IMR-90 (cell line): ENCODE measurements around the gene PIK3IP1. TPM values are rescaled to one million over a fixed set of nuclear protein-coding genes. Genes with fewer than 3 reads are reported as not detected.
A peak's percentile ranks its signal among the peaks of the same experiment; 100 is the strongest.

Experiments
- ATAC-seq: fragments of 200-7000 bp; cut with Tn5 transposase; 2 replicates; pipeline ENCODE4 v1.9.1; 2020; ENCODE audit warnings: low read depth, mild to moderate bottlenecking, moderate library complexity
- BruUV-seq: library from RNA; stranded (reverse); fragments of 400-500 nt; replicated peaks from 2 replicates; lab custom pipeline; 2021; lab: Mats Ljungman, UMichigan
- CTCF ChIA-PET: fragments of 300-600 bp; formaldehyde crosslinking; extraction: SDS; loops from one replicate; lab custom pipeline; 2021; ENCODE audit warnings: antibody characterized with exemption; lab: Yijun Ruan, JAX
- POLR2A ChIA-PET: fragments of 300-600 bp; sonication (Branson Sonifier 250); formaldehyde crosslinking; loops from one replicate; lab custom pipeline; 2022; ENCODE audit warnings: antibody characterized with exemption; ENCODE audit not compliant: unreplicated experiment; lab: Charles Lee
- DNase-seq: peaks from one replicate; pipeline ENCODE4 v3.0.0; 2013
- H2AFZ ChIP-seq: replicated peaks from 2 replicates; pipeline ENCODE3; 2013; ENCODE audit warnings: low read length, mild to moderate bottlenecking; ENCODE audit not compliant: poor library complexity
- H2AK5ac ChIP-seq: 2 replicates; pipeline ENCODE4 v1.6.1; 2013; ENCODE audit warnings: low read depth, low read length, inconsistent platforms
- H2AK9ac ChIP-seq: replicated peaks from 2 replicates; pipeline ENCODE3; 2013; ENCODE audit warnings: mild to moderate bottlenecking, low read depth, low read length, moderate library complexity; ENCODE audit not compliant: poor library complexity
- H2BK120ac ChIP-seq: 2 replicates; pipeline ENCODE4 v1.6.1; 2013; ENCODE audit warnings: low read depth, low read length, inconsistent platforms
- H2BK15ac ChIP-seq: 3 replicates; pipeline ENCODE4 v1.6.1; 2013; ENCODE audit warnings: low read depth, low read length, inconsistent platforms
- H2BK20ac ChIP-seq: 2 replicates; pipeline ENCODE4 v1.6.1; 2013; ENCODE audit warnings: low read depth, mild to moderate bottlenecking, inconsistent platforms, low read length, moderate library complexity
- H2BK5ac ChIP-seq: 2 replicates; pipeline ENCODE4 v1.6.1; 2013; ENCODE audit warnings: mild to moderate bottlenecking, low read depth, low read length, inconsistent platforms; ENCODE audit not compliant: poor library complexity, severe bottlenecking
- H3K14ac ChIP-seq: replicated peaks from 2 replicates; pipeline ENCODE4 v1.6.1; 2013; ENCODE audit warnings: low read depth, low read length, inconsistent platforms
- H3K18ac ChIP-seq: 2 replicates; pipeline ENCODE4 v1.6.1; 2013; ENCODE audit warnings: low read depth, low read length, control low read depth
- H3K23ac ChIP-seq: 2 replicates; pipeline ENCODE4 v1.6.1; 2013; ENCODE audit warnings: low read depth, low read length, inconsistent platforms
- H3K27ac ChIP-seq: 2 replicates; pipeline ENCODE4 v1.5.1; 2013; ENCODE audit warnings: mild to moderate bottlenecking, control low read depth, low read length; ENCODE audit not compliant: insufficient read depth
- H3K27me3 ChIP-seq: 2 replicates; pipeline ENCODE4 v1.6.1; 2013; ENCODE audit warnings: low read length; ENCODE audit not compliant: control insufficient read depth, insufficient read depth
- H3K36me3 ChIP-seq: 2 replicates; pipeline ENCODE4 v1.6.1; 2013; ENCODE audit warnings: low read length, mixed read lengths; ENCODE audit not compliant: control insufficient read depth, insufficient read depth
- H3K4ac ChIP-seq: 2 replicates; pipeline ENCODE4 v1.6.1; 2013; ENCODE audit warnings: low read depth, low read length, inconsistent platforms
- H3K4me1 ChIP-seq: 2 replicates; pipeline ENCODE4 v1.6.1; 2013; ENCODE audit warnings: low read length, mixed read lengths; ENCODE audit not compliant: control insufficient read depth, insufficient read depth
- H3K4me2 ChIP-seq: 2 replicates; pipeline ENCODE4 v1.6.1; 2013; ENCODE audit warnings: low read depth, mild to moderate bottlenecking, control low read depth, low read length, moderate library complexity
- H3K4me3 ChIP-seq: 2 replicates; pipeline ENCODE4 v1.5.1; 2013; ENCODE audit warnings: low read depth, mild to moderate bottlenecking, control low read depth, low read length, moderate library complexity; ENCODE audit not compliant: insufficient read depth
- H3K56ac ChIP-seq: 2 replicates; pipeline ENCODE4 v1.6.1; 2013; ENCODE audit warnings: low read length, inconsistent platforms; ENCODE audit not compliant: insufficient read depth; ENCODE audit errors: extremely low read depth
- H3K79me1 ChIP-seq, 2 experiments: 2 replicates each; pipeline ENCODE4 v1.6.1; 2013; ENCODE audit warnings: low read length in 2 of 2, inconsistent platforms in 1 of 2, low read depth in 1 of 2
- H3K9ac ChIP-seq: 2 replicates; pipeline ENCODE4 v1.6.1; 2013; ENCODE audit warnings: low read depth, low read length, control low read depth
- H3K9me1 ChIP-seq: 2 replicates; pipeline ENCODE4 v1.6.1; 2013; ENCODE audit warnings: low read length, inconsistent platforms; ENCODE audit not compliant: insufficient read depth
- H3K9me3 ChIP-seq: 2 replicates; pipeline ENCODE4 v1.6.1; 2013; ENCODE audit warnings: low read length; ENCODE audit not compliant: control insufficient read depth, insufficient read depth
- H4K20me1 ChIP-seq: 2 replicates; pipeline ENCODE4 v1.6.1; 2013; ENCODE audit warnings: low read length, inconsistent platforms; ENCODE audit not compliant: insufficient read depth
- H4K5ac ChIP-seq: 2 replicates; pipeline ENCODE4 v1.6.1; 2013; ENCODE audit warnings: mild to moderate bottlenecking, low read depth, low read length, control low read depth
- H4K8ac ChIP-seq, 2 experiments: 2 replicates each; pipeline ENCODE4 v1.6.1; 2013; ENCODE audit warnings: low read depth in 2 of 2, low read length in 2 of 2, control low read depth in 1 of 2, inconsistent platforms in 1 of 2
- H4K91ac ChIP-seq: 2 replicates; pipeline ENCODE4 v1.6.1; 2013; ENCODE audit warnings: low read depth, low read length, inconsistent platforms; ENCODE audit not compliant: insufficient read depth
- BHLHE40 ChIP-seq: fragments of 150-350 bp; IDR thresholded peaks from 2 replicates; pipeline ENCODE4 v1.6.1; 2016; ENCODE audit warnings: mild to moderate bottlenecking, low read depth, low read length
- CEBPB ChIP-seq: IDR thresholded peaks from 2 replicates; pipeline ENCODE4 v1.6.1; 2012; ENCODE audit warnings: low read depth, low read length, improper control_type of control experiment
- CHD1 ChIP-seq: IDR thresholded peaks from 2 replicates; pipeline ENCODE4 v1.6.1; 2012; ENCODE audit warnings: low read depth, low read length, improper control_type of control experiment
- CTCF ChIP-seq: conservative IDR thresholded peaks from 2 replicates; pipeline ENCODE4 v1.5.1; 2012; ENCODE audit warnings: mild to moderate bottlenecking, low read depth, low read length, improper control_type of control experiment
- FOS ChIP-seq: fragments of 150-350 bp; IDR thresholded peaks from 2 replicates; pipeline ENCODE4 v1.6.1; 2016; ENCODE audit warnings: low read depth, low read length
- MAFK ChIP-seq: IDR thresholded peaks from 2 replicates; pipeline ENCODE4 v1.6.1; 2012; ENCODE audit warnings: low read depth, low read length, improper control_type of control experiment
- MAZ ChIP-seq: IDR thresholded peaks from 2 replicates; pipeline ENCODE4 v1.6.1; 2012; ENCODE audit warnings: low read depth, mild to moderate bottlenecking, low read length, improper control_type of control experiment, moderate library complexity, borderline replicate concordance
- NFE2L2 ChIP-seq: fragments of 150-350 bp; IDR thresholded peaks from 2 replicates; pipeline ENCODE4 v1.6.1; 2016; ENCODE audit warnings: low read depth, mild to moderate bottlenecking, low read length
- POLR2A ChIP-seq: IDR thresholded peaks from 2 replicates; pipeline ENCODE4 v1.6.1; 2012; ENCODE audit warnings: mild to moderate bottlenecking, low read depth, low read length
- RCOR1 ChIP-seq: IDR thresholded peaks from 2 replicates; pipeline ENCODE4 v1.6.1; 2012; ENCODE audit warnings: mild to moderate bottlenecking, low read length, improper control_type of control experiment; ENCODE audit not compliant: insufficient replicate concordance
- RFX5 ChIP-seq: IDR thresholded peaks from 2 replicates; pipeline ENCODE4 v1.8.0; 2012; ENCODE audit warnings: low read depth, mild to moderate bottlenecking, low read length, moderate library complexity
- SMC3 ChIP-seq: fragments of 150-350 bp; IDR thresholded peaks from 2 replicates; pipeline ENCODE4 v1.6.1; 2016; ENCODE audit warnings: low read depth, mild to moderate bottlenecking, antibody characterized with exemption, low read length, moderate library complexity
- USF2 ChIP-seq: fragments of 150-350 bp; IDR thresholded peaks from 2 replicates; pipeline ENCODE4 v1.6.1; 2017; ENCODE audit warnings: mild to moderate bottlenecking, antibody characterized with exemption, low read length, low read depth
- WGBS, 2 experiments: methylation state at CpG; one replicate each; pipeline versions ENCODE4 v1.1.5 to v1.1.7; 2013; ENCODE audit warnings: missing lambda C conversion rate in 2 of 2; ENCODE audit not compliant: insufficient read length in 1 of 2; ENCODE audit errors: extremely low coverage in 2 of 2; 5-methylcytosine and 5-hydroxymethylcytosine counted together
- dilution Hi-C: fragments of 300-500 bp; cut with HindIII; formaldehyde crosslinking; loops from one replicate; pipeline ENCODE4 v1.14.3; 2018; ENCODE audit warnings: low sequenced_read_pairs; ENCODE audit not compliant: unreplicated experiment
- in situ Hi-C: fragments of 300-500 bp; cut with MboI; formaldehyde crosslinking; loops from 3 replicates; pipeline ENCODE4 v1.14.3; 2019; ENCODE audit warnings: low sequenced_read_pairs, inconsistent platforms, mixed read lengths
- intact Hi-C: fragments of 100-400 bp; cut with micrococcal nuclease; formaldehyde crosslinking; loops from 2 replicates; pipeline ENCODE4 v1.10.0; 2022
- polyA plus RNA-seq, 3 experiments: library from polyadenylated mRNA; depleted of rRNA; stranded (reverse); fragments of >200 nt; gene quantifications; 2 replicates each; pipeline ENCODE4 v1.2.3, GENCODE V29; 2012; ENCODE audit warnings: low replicate concordance in 1 of 3
- total RNA-seq: library from RNA; depleted of rRNA; stranded (reverse); fragments of >200 nt; gene quantifications from 2 replicates; pipeline ENCODE4 v1.2.3, GENCODE V29; 2012
- TF ChIP-seq, protein P1 (sequence below): fragments of 150-350 bp; IDR thresholded peaks from 2 replicates; pipeline ENCODE4 v1.6.1; 2016; ENCODE audit warnings: low read depth, mild to moderate bottlenecking, low read length, moderate library complexity, borderline replicate concordance

Gene PIK3IP1
- total and polyA plus RNA-seq, 2 of the 4 experiments (the other 2 are of a cell fraction): 12.9 to 17.6 TPM

DNA sequence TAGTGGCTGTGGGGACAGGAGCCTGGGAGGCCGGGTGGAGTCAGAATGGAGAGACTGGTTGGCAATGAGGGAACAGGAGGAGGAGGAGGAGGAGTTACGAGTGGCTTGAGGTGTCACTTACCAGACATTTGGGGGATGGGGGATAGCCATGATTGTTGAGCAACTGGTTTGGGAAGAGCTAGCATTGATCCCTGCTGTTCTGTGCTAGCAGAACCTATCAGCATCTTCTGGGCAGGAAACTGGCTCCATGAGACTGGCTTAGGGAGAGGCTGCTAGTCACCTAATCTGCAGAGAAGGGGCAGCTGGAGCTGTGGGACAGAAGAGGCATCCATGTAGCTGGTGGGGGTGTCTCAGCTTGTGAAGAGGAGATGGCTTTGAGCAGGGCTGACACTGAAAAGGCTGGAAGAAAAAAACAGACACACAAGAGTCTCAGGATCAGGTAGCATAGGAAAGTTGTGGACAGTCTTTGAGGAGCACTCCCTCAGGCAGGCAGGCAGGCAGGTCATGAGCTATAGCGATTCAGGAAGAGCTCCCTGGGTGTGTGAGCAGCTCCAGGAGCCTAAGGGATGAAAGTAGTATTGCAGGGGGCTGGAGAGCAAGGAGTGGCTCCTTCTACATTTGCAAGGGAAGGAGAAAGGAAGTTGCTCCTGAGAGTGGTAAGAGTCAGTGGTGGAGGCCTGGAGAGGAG is 22.3 kb downstream of the PIK3IP1 start:
- no peak overlapping the region for H3K23ac ChIP-seq
- no peak overlapping the region for H3K27ac ChIP-seq
- H2AK9ac ChIP-seq: peak overlapping the region; percentile 39
- H3K36me3 ChIP-seq: peaks cover 31% of the 10 kb centered on the region
- no peak overlapping the region for H2BK5ac ChIP-seq
- H3K14ac ChIP-seq: no peak overlapping the region; the same call in 1 of the 2 replicates
- no peak for ATAC-seq
- H4K20me1 ChIP-seq: peaks cover 6% of the 10 kb centered on the region; the same call in 1 of the 2 replicates
- intact Hi-C loops: no loop called here
- H3K56ac ChIP-seq: no peak overlapping the region
- H2BK15ac ChIP-seq: no peak overlapping the region; the same call in 2 of the 3 replicates
- no peak overlapping the region for H4K91ac ChIP-seq
- H3K4me2 ChIP-seq: no peak overlapping the region
- no peak overlapping the region for H4K5ac ChIP-seq
- H3K9me1 ChIP-seq: peaks cover 14% of the 10 kb centered on the region
- in situ Hi-C loops: no loop called here
- peaks cover 5% of the 10 kb centered on the region; the same call in 1 of the 2 replicates for H3K4me1 ChIP-seq
- dilution Hi-C loops: no loop called here
- ChIA-PET POLR2A (no interaction called here), CTCF (no interaction called here)
- no peaks in the 10 kb centered on the region; a peak in 2 of 4 replicates for H3K79me1 ChIP-seq
- H2AFZ ChIP-seq: no peak overlapping the region
- no peaks in the 10 kb centered on the region for H3K27me3 ChIP-seq
- no peak overlapping the region for H3K4ac ChIP-seq
- no peak overlapping the region for H3K9ac ChIP-seq
- no peak overlapping the region for H4K8ac ChIP-seq
- WGBS, 2 experiments: 54% methylated on average over 2 of the region's 3 CpGs; no CpG with 5 or more reads in 1 of the 2 experiments
- no peak overlapping the region for H2BK120ac ChIP-seq
- TF ChIP-seq CEBPB (no peak), NFE2L2 (no peak), MAFK (no peak), FOS (no peak), MAZ (no peak), CHD1 (no peak), RCOR1 (no peak), BHLHE40 (no peak), RFX5 (no peak), POLR2A (no peak), USF2 (no peak), CTCF (no peak), SMC3 (no peak)
- TF ChIP-seq, protein P1, sequence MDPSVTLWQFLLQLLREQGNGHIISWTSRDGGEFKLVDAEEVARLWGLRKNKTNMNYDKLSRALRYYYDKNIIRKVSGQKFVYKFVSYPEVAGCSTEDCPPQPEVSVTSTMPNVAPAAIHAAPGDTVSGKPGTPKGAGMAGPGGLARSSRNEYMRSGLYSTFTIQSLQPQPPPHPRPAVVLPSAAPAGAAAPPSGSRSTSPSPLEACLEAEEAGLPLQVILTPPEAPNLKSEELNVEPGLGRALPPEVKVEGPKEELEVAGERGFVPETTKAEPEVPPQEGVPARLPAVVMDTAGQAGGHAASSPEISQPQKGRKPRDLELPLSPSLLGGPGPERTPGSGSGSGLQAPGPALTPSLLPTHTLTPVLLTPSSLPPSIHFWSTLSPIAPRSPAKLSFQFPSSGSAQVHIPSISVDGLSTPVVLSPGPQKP: no peak
- no peak overlapping the region for H2AK5ac ChIP-seq
- no TSS peak for BruUV-seq
- no peak for DNase-seq
- H3K18ac ChIP-seq: no peak overlapping the region
- H3K9me3 ChIP-seq: no peaks in the 10 kb centered on the region
- H2BK20ac ChIP-seq: no peak overlapping the region
- no peak overlapping the region for H3K4me3 ChIP-seq
